HFF-Myc (cell line): Measurements from ENCODE around the gene RYK.

Source experiments
- DNase-seq: peaks from one replicate; pipeline ENCODE4 v3.0.0-alpha.2; 2011; ENCODE audit warnings: low read depth; ENCODE audit errors: extremely low read depth
- H3K4me3 ChIP-seq: replicated peaks from 2 replicates; pipeline ENCODE4 v1.5.1; 2011; ENCODE audit warnings: low read depth, mild to moderate bottlenecking, control low read depth, low read length
- TF ChIP-seq, protein P1 (sequence below): IDR thresholded peaks from 2 replicates; pipeline ENCODE4 v1.5.1; 2012; ENCODE audit warnings: mild to moderate bottlenecking, low read depth, low read length, control low read depth; ENCODE audit errors: missing control alignments

Gene RYK

GRCh38 chr3:134294302-134295280 lies 43.9 kb upstream of the RYK start:
- no peak overlapping the region for H3K4me3 ChIP-seq
- TF ChIP-seq, protein P1, sequence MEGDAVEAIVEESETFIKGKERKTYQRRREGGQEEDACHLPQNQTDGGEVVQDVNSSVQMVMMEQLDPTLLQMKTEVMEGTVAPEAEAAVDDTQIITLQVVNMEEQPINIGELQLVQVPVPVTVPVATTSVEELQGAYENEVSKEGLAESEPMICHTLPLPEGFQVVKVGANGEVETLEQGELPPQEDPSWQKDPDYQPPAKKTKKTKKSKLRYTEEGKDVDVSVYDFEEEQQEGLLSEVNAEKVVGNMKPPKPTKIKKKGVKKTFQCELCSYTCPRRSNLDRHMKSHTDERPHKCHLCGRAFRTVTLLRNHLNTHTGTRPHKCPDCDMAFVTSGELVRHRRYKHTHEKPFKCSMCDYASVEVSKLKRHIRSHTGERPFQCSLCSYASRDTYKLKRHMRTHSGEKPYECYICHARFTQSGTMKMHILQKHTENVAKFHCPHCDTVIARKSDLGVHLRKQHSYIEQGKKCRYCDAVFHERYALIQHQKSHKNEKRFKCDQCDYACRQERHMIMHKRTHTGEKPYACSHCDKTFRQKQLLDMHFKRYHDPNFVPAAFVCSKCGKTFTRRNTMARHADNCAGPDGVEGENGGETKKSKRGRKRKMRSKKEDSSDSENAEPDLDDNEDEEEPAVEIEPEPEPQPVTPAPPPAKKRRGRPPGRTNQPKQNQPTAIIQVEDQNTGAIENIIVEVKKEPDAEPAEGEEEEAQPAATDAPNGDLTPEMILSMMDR: no peak
- no peak for DNase-seq

DNA sequence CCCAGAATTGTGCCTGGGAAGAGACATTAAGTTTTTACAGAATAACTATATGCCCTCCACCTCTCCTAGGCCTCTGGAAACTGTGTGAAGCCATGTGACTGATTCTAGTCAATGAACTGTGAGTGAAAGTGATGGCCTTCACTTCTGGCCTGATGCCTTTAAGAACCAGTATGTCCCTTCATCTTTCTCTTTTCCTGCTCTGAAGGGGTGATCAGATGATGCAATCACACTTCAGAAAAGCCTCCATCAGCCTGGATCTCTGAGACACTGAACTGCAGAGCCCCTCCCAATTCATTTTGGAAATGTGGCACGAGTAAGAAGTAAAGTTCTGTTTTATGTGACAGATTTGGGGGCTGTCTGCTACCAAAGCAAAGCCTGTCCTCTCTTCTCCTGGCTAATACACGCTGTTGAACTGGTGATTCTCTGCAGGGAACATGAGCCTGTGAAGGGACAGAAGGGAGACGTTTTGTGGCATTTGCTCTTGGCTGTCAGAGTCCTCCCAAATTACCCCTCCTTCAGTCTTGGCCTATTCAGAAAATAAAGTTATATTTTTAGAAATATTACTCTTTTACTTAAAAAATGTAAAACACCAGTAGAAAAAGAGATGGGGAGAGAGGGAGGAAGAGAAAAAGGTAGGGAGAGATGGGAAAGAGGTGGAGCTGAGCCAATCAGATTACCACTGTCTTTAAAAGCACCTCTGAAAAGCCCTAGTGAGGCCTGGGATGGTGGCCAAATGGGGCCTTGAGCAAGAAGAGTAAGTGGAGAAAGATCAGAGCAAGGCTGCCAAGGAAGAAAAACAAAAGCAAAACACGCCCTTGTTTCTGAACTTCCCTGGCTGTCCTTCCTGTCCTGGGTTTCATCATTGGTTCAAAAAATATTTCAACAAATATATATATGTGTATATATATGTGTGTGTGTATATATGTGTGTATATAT lies 40.9 kb upstream of the RYK start:
- TF ChIP-seq, protein P1: no peak
- DNase-seq: no peak
- no peak overlapping the region for H3K4me3 ChIP-seq

- TF ChIP-seq, protein P1: no peak
- H3K4me3 ChIP-seq: no peak overlapping the region
Measured at GRCh38 chr3:134287512-134287911, 36.9 kb upstream of the RYK start.

DNA sequence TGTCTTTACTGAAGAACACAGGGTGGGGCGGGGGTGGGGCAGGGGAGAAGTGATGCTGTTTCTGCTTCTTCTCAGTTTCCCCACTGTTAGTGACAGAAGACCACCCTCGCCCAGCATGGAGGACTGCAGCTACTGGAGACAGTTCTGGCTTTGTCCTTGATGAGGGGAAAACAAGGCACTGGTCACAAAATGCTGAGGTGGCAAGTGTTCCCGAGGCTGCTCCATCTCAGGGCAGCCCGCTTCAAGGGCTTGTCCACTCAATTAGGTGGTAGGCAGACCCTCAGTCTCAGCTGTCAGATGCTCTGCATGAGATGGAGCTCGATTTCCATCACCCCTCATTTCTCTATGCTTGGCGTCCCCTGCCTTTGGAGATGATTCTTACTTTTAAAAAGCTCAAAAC lies 33.8 kb upstream of the RYK start:
- no peak for DNase-seq
- no peak overlapping the region for H3K4me3 ChIP-seq
- TF ChIP-seq, protein P1: no peak

More at GRCh38 chr3:134287512-134287911, 36.9 kb upstream of the RYK start:
- no peak for DNase-seq

DNA sequence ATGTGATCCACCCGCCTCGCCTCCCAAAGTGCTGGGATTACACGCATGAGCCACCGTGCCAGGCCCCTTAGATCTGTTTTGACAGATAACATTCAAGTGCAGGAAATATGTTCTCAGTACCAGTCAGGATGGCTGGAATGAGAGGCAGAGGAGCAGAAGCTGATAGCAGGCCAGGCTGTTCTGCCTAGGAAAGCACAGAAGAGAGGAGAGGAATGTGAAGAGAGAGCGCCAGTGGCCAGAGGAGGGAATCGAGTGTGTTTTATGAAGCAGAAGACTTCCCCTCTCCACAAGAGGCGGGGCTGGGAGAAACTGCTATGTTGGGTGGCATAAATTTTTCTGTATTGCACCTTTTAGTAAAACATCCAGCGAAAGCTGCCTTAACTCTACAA lies 32.0 kb upstream of the RYK start:
- DNase-seq: no peak
- H3K4me3 ChIP-seq: no peak overlapping the region
- TF ChIP-seq, protein P1: no peak

DNA sequence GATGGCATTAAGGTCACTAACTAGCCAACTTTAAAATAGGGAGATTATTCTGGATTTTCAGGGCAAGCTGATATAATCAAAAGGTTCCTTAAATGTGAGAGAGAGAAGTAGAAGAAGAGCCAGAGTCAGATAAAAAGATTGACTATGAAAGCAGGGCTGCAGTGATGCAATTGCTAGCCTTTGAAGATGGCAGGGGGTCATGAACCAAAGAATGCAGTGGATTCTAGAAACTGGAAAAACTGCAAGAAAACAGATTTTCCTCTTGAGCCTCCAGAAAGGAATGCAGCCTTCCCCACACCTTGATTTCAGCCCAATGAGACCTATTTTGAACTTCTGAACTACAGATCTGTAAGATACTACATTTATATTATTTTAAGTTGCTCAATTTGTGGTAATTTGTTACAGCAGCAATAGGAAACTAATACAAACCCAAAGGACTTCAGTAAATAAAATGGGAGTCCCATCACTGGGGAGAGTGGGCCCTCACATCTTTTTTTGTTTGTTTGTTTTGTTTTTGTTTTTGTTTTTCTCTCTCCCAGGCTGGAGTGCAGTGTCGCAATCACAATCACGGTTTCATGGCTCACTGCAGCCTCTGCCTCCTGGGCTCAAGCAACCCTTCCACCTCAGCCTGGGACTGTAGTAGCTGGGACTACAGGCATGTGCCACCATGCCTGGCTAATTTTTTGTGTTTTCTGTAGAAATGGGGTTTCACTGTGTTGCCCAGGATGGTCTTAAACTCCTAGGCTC lies 31.4 kb upstream of the RYK start:
- TF ChIP-seq, protein P1: no peak
- no peak for DNase-seq
- no peak overlapping the region for H3K4me3 ChIP-seq
